ENCODE data around the gene SLC37A2.
A peak's percentile ranks its signal among the peaks of the same experiment; 100 is the strongest.

SLC37A2 gene

DNA sequence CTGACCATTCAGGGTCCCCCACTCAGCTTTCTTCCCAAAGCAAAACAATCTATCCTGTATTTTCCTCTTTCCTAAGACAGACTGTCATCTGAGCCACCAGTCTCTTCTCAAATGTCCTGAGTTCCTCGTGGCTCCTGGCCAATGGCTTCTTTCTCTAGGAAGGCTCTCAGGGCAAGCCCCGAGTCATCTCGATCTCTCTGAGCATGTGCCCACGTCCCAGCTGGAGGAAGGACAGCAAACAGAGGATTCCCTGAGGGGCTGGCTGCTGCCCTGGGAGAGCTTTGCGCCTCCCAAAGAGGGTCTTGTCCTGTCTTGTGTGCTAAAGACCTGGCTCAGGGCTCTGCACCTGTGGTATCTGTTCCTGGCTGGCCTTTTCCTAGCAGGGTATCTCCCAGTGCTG, 8.3 kb downstream of the SLC37A2 start:
- peak; percentile 32 for DNase-seq

- DNase-seq, result no peak
Measured at GRCh38 chr11:125071846-125072217, 8.7 kb downstream of the SLC37A2 start.

DNA sequence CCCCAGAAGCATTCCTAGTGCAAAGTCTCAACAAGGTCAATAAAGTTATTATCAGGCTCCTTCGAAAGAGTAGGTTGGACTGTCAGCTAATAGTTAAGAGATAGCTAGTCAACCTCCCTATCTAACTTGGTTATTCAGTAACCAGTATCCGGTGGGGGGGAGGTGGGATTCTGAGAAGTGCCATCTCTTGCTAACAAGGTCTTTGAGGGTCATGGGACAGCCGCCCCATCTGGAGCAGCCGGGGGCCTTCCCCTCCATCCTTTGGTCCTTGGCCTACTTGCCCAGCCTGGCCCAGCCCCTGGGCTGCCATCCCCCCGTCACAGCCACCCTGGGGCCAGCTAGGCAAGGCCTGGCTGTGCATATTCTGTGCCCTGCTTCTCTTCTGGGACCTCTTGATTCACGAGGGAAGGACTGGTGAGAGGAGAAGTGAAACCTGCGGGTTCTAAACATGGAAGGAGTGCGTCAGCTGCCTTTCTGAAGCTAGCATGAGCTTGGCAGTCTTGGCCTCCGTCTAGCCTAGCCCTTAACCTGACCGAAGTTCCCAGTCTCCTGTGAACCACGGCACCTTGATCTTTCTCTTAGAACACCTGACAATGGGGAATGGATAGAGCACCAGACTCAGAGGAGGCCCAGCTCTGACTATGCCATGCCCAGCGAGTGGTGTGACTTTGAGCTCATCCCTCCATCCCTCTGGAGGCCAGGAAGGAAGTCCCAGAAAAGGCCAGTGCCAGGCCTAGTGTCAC, 9.3 kb downstream of the SLC37A2 start:
- DNase-seq, result no peak

- DNase-seq, result no peak
Measured at GRCh38 chr11:125072961-125073590, 10.0 kb downstream of the SLC37A2 start.

GRCh38 chr11:125073616-125074483, 10.7 kb downstream of the SLC37A2 start:
- DNase-seq, result no peak

- no peak for DNase-seq
Measured at GRCh38 chr11:125074511-125075241, 11.6 kb downstream of the SLC37A2 start.

- no peak for DNase-seq
Measured at GRCh38 chr11:125075242-125075625, 12.1 kb downstream of the SLC37A2 start.

DNA sequence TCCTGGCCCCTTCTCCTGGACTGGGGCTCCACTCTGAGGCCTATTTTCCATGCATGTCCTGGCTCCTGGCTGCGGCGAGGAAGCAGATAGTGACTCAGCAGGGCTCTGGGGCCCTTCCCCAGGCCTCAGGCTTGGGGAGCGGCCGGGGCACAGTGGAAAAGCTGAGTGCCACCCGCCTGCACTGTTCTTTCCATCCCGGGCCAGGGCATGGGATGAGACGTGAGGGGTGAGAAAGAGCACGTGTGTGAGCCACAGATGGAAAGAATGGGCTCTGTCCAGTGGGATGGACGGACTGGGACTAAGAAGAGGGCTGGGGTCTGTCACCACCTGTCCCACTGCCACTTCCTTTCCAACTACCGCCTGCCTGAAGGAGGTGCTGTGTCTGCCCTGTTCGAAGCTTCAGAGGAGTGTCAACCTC, 12.8 kb downstream of the SLC37A2 start:
- no peak for DNase-seq

DNA sequence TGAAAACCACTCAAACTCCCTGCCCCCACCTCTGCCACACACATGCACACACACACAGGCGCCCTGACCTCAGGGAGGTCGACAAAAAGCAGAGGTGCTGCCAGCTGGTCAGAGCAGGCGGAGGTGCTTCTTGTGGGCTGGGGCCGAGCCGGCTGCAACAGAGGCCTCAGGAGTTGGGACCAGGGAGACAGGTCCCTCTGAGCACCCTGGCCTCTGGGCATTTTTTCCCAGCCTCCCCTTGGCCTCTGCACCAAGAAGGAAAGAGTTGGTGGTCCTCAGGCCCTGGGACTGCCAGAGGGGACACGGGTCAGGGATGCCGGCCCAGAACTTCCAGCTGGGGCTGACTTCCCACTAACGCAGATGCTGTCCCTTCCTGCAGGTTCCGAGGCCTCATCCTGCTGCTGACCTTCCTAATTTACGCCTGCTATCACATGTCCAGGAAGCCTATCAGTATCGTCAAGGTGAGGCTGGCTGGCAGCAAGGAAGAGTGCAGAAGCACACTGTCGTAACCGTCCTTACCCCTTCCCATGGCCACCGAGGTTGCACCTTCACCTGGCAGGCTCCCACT, 13.4 kb downstream of the SLC37A2 start:
- no peak for DNase-seq

DNA sequence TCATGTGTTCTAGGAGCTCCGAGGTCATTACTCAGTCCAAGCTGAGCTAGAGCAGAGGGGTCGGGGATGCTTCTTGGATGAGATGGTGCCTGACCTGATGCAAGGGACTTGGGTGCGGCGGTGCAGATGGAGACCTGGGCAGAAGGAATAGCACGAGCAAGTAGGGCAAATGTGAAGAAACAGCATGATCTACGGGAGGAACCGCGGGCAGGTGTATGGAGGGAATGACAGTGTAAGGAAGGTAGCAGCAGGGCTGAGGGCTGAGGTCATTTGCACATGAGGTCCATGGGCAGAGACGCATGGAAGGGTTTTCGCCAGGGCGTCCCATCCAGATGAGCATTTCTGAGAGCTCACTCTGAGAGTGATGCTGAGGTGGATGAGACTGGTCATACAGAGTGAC, 14.9 kb downstream of the SLC37A2 start:
- no peak for DNase-seq

DNA sequence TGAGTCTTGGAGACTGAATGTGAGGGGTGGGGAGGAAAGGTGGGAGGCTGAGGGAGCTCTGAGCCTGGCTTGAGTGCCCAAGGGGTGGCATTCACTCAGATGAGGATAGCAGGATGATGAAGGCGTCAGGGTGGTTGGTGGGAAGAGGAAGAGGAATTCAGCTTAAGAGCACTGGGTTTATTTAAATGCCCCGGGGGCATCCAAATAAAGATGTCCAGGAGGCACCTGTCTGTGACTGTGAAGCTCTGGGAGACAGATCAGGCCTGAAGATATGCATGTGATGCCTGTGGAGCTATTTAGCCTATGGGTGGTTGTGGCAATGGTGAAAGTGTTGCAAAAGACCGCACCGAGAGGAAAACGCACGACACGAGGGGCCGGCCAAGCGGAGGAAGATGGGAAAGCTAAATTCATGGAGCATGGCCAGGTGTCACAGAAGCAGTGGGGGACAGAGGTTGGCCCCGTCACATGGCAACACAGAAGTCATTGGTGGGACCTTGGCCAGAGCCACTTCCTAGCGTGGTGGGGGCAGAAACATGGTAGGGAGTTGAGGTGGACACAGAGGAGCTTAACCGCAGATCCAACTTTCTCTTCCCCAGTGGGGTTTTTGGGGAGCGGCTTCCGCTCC, 15.5 kb downstream of the SLC37A2 start:
- no peak for DNase-seq

- no peak for DNase-seq
Measured at GRCh38 chr11:125079151-125079877, 16.2 kb downstream of the SLC37A2 start.

DNA sequence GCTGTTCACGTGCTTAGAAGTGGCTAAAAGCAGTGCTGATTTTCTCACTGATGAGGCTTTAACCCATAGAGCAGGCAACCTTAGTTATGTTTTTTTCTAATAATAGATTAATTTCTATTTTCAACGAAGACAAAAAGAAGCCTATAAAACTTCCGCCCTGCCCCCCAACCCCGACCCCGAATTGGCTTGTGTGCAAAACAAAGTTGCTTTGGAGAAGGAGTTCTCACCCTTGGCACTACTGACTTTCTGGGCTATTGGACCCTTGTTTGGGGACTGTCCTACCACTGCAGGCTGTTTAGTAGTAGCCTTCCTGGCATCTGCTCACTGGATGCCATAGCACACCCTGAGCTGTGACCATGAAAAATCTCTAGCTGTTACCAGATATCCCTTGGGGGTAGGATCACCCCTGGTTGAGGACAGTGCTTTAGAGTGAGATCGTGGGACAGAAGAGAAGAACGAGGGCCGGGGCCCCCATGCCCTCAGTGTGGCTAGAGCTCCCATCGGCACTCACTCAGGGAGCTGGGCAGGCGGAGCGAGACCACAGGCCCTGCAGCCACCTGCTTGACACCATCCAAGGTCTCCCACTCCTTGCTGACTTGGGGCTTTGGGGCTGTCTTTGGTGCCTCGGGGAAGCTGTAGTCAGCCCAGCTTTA, 16.9 kb downstream of the SLC37A2 start:
- no peak for DNase-seq

DNA sequence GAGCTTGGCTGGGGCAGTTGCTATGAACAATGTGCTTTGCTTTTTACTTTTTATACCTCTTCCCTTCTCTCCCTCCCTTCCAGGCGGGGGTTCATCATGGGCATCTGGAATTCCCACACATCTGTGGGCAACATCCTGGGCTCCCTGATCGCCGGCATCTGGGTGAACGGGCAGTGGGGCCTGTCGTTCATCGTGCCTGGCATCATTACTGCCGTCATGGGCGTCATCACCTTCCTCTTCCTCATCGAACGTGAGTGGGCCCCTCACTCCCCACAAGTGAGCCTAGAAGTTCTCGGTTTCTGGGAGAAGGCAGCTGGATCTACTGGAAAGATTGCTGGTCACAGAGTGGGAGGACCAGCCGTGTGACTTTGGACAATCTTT, 17.4 kb downstream of the SLC37A2 start:
- no peak for DNase-seq

GRCh38 chr11:125081098-125081798, 18.1 kb downstream of the SLC37A2 start:
- no peak for DNase-seq

GRCh38 chr11:125082040-125082439, 18.9 kb downstream of the SLC37A2 start:
- no peak for DNase-seq

DNA sequence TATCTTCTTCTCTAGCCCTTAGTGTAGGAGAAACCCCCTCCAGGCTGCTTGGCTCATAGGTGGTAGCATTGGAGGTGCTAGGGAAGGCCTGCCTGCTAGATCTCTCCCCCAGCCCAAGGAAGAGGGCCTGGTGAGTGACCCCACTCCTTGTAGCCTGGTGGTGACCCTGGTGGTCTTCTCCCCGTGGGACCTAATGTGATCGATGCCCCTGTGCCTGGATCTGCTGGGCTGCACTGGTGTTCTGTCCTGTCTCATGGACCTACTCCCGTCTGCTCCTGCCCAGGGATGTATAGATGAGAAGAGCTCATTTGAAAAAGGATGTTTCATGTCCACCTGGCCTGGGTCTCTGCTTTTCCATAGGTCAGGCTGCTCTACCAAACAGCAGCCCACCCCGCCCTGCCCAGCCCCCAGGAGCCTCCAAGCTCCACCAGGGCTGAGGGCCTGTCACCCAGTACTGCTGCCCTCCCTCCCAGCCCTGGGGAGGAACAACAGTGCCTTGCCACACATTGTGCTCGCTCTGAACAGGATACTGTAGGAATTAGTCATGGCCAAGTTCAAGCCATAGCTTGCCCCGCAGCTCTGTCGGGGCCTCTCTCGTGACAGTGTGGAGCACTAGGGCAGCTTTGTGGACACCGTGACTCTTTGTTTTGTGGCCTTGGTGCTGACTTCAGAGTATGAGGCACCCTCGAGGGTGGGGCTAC, 19.7 kb downstream of the SLC37A2 start:
- peak; percentile 66 for DNase-seq

DNA sequence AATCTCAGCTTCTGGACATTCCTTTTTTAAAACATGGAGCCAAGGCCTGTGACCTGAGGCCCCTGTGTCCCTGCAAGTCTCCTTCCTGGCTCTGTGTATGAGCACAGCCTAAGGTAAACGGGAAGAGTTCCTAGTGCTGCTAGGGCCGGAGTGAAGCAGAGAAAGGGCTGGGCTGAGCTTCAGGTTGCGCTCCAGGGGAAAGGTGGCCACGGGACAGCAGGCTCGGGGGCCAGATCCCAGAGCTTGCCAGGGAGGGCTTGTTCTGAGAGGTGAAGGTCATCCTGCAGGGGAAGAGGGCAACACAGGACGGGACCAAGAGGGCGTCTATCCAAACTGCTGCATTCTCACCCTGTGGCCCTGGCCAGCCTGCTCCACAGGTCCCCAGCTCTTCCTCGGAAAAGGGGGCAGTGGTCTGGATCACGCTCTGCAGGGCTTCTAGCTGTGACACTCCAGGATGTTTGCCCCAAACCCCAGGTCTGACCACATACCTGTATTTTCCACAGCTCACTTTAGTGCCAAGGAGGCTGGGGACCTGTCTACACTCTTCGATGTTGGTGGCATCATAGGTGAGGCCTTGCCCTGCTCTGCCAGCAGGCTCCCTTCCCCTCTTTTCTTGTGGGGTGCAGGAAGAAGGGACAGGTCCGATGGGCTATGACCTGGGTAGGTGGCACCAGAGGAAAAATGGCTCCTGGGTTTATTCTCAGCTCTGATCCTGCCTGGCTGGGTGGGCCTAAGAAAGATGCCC, 20.4 kb downstream of the SLC37A2 start:
- no peak for DNase-seq

- DNase-seq, result no peak
Measured at GRCh38 chr11:125084057-125084416, 20.9 kb downstream of the SLC37A2 start.

Data from fibroblast of skin of back (primary cell).